Ishikawa (cell line): ENCODE results near the gene ZC3H4.

Experiments used
- CREB1 ChIP-seq: IDR thresholded peaks from 2 replicates; pipeline ENCODE4 v1.6.1; 2012; ENCODE audit warnings: low read depth
- EGR1 ChIP-seq: IDR thresholded peaks from 2 replicates; pipeline ENCODE4 v1.6.1; 2012
- EP300 ChIP-seq: IDR thresholded peaks from 2 replicates; pipeline ENCODE4 v1.6.1; 2012; ENCODE audit warnings: borderline replicate concordance
- NFIC ChIP-seq: IDR thresholded peaks from 2 replicates; pipeline ENCODE4 v1.6.1; 2012
- RAD21 ChIP-seq: IDR thresholded peaks from 2 replicates; pipeline ENCODE4 v1.6.1; 2012; ENCODE audit warnings: low read depth
- TAF1 ChIP-seq: IDR thresholded peaks from 2 replicates; pipeline ENCODE4 v1.6.1; 2012; ENCODE audit warnings: low read depth, mild to moderate bottlenecking
- ZBTB7A ChIP-seq: IDR thresholded peaks from 2 replicates; pipeline ENCODE4 v1.6.1; 2012; ENCODE audit warnings: low read depth
- TF ChIP-seq, protein P1 (sequence below): IDR thresholded peaks from 2 replicates; pipeline ENCODE4 v1.6.1; 2012

DNA sequence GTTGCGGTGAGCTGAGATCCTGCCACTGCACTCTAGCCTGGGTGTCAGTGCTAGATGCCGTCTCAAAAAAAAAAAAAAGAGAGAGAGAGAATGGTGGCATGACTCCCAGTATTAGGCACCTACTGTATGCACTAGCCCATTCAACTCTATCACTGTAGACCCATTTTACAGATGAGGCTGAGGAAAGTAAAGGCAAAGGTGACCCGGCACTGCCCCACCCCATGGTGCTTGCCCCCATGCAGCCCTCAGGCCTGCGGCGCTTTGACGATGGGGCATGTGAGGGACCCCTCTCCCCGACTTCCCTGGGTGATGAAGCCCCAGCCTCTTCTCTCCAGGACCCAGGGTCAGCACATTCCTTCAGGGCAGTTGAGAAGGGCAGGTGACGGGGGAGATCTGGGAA, 86.7 kb downstream of the ZC3H4 start:
- TF ChIP-seq EGR1 (no peak), ZBTB7A (no peak), CREB1 (no peak), TAF1 (no peak), EP300 (no peak), NFIC (no peak), RAD21 (no peak)
- TF ChIP-seq, protein P1, sequence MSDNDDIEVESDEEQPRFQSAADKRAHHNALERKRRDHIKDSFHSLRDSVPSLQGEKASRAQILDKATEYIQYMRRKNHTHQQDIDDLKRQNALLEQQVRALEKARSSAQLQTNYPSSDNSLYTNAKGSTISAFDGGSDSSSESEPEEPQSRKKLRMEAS: no peak
